Esophagus muscularis mucosa (tissue), 3 donors: ENCODE measurements around the gene TUBA1A.

Experiments
- POLR2A ChIP-seq: fragments of 450-650 bp; IDR thresholded peaks from one replicate; pipeline ENCODE4 v1.6.1; 2017; ENCODE audit warnings: antibody characterized with exemption, moderate library complexity, mild to moderate bottlenecking, low read depth
- TF ChIP-seq, protein P1 (sequence below), 3 experiments: fragments of 200-600 bp in 2 of 3; fragments of 450-650 bp in 1 of 3; sonication (generic) in 2 of 3; IDR thresholded peaks; one replicate each; pipeline ENCODE4 v1.5.1; 2017 to 2019; ENCODE audit warnings: antibody characterized with exemption in 3 of 3, mild to moderate bottlenecking in 2 of 3, moderate library complexity in 1 of 3

GRCh38 chr12:49206389-49206788 lies 17.5 kb upstream of the TUBA1A start:
- TF ChIP-seq, protein P1, sequence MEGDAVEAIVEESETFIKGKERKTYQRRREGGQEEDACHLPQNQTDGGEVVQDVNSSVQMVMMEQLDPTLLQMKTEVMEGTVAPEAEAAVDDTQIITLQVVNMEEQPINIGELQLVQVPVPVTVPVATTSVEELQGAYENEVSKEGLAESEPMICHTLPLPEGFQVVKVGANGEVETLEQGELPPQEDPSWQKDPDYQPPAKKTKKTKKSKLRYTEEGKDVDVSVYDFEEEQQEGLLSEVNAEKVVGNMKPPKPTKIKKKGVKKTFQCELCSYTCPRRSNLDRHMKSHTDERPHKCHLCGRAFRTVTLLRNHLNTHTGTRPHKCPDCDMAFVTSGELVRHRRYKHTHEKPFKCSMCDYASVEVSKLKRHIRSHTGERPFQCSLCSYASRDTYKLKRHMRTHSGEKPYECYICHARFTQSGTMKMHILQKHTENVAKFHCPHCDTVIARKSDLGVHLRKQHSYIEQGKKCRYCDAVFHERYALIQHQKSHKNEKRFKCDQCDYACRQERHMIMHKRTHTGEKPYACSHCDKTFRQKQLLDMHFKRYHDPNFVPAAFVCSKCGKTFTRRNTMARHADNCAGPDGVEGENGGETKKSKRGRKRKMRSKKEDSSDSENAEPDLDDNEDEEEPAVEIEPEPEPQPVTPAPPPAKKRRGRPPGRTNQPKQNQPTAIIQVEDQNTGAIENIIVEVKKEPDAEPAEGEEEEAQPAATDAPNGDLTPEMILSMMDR (IDR thresholded peaks at IDR 0.05) = no peak
- no peak for TF ChIP-seq POLR2A
